Smooth muscle cell (in vitro differentiated cells): ENCODE data around the gene HAUS7. TPM values are rescaled to one million over a fixed set of nuclear protein-coding genes. Genes with fewer than 3 reads are reported as not detected.

Source experiments
- DNase-seq: peaks from one replicate; lab custom pipeline; 2025; ENCODE audit not compliant: unreplicated experiment; lab: John Stamatoyannopoulos, UW
- H2AFZ ChIP-seq: fragments of 200-600 bp; sonication (generic); 2 replicates; pipeline ENCODE4 v1.6.0; 2016; ENCODE audit warnings: antibody characterized with exemption, low read depth, mild to moderate bottlenecking
- H3F3A ChIP-seq: fragments of 200-600 bp; sonication (generic); 2 replicates; pipeline ENCODE4 v1.6.0; 2017; ENCODE audit warnings: antibody characterized with exemption, low read depth
- H3K27ac ChIP-seq: fragments of 200-600 bp; sonication (generic); 2 replicates; pipeline ENCODE4 v1.5.1; 2016; ENCODE audit warnings: low read depth, mild to moderate bottlenecking
- H3K27me3 ChIP-seq: fragments of 200-600 bp; sonication (generic); 2 replicates; pipeline ENCODE4 v1.6.1; 2016; ENCODE audit warnings: low read depth, mild to moderate bottlenecking
- H3K36me3 ChIP-seq: fragments of 200-600 bp; sonication (generic); 2 replicates; pipeline ENCODE4 v1.5.1; 2016; ENCODE audit warnings: low read depth
- H3K4me1 ChIP-seq: fragments of 200-600 bp; sonication (generic); 2 replicates; pipeline ENCODE4 v1.5.1; 2016; ENCODE audit warnings: low read depth
- H3K4me2 ChIP-seq: fragments of 200-600 bp; sonication (generic); 2 replicates; pipeline ENCODE4 v1.6.0; 2016; ENCODE audit warnings: mild to moderate bottlenecking
- H3K4me3 ChIP-seq: fragments of 200-600 bp; sonication (generic); 2 replicates; pipeline ENCODE4 v1.5.1; 2016; ENCODE audit warnings: mild to moderate bottlenecking
- H3K79me2 ChIP-seq: fragments of 200-600 bp; sonication (generic); 2 replicates; pipeline ENCODE4 v1.6.0; 2016; ENCODE audit warnings: low read depth, mild to moderate bottlenecking
- H3K9ac ChIP-seq: fragments of 200-600 bp; sonication (generic); 2 replicates; pipeline ENCODE4 v1.6.0; 2016; ENCODE audit warnings: low read depth
- H3K9me3 ChIP-seq: fragments of 200-600 bp; sonication (generic); replicated peaks from 2 replicates; pipeline ENCODE4 v1.5.1; 2016; ENCODE audit warnings: low read depth
- H4K20me1 ChIP-seq: fragments of 200-600 bp; sonication (generic); 2 replicates; pipeline ENCODE4 v1.6.0; 2016; ENCODE audit warnings: low read depth
- WGBS: methylation state at CpG from one replicate; pipeline ENCODE4 v1.1.7; 2016; ENCODE audit warnings: low lambda C conversion rate; 5-methylcytosine and 5-hydroxymethylcytosine counted together
- polyA plus RNA-seq: library from polyadenylated mRNA; unstranded; fragments of >200 nt; fragmentation: Nextera tagmentation; extraction: Ambion mirVana; gene quantifications from 2 replicates; pipeline ENCODE4 v1.2.1, GENCODE V29; 2016
- total RNA-seq: library from RNA; depleted of rRNA; stranded (reverse); fragments of >200 nt; gene quantifications from 2 replicates; pipeline ENCODE4 v1.2.3, GENCODE V29; 2014
- TF ChIP-seq, protein P1 (sequence below): fragments of 200-600 bp; sonication (generic); IDR thresholded peaks from 2 replicates; pipeline ENCODE4 v1.5.1; 2017; ENCODE audit warnings: borderline replicate concordance, mild to moderate bottlenecking, antibody characterized with exemption; ENCODE audit not compliant: insufficient read depth, poor library complexity, severe bottlenecking

HAUS7 gene
- total and polyA plus RNA-seq, 2 experiments from 2014 or later = 18.5 to 27.4 TPM

DNA sequence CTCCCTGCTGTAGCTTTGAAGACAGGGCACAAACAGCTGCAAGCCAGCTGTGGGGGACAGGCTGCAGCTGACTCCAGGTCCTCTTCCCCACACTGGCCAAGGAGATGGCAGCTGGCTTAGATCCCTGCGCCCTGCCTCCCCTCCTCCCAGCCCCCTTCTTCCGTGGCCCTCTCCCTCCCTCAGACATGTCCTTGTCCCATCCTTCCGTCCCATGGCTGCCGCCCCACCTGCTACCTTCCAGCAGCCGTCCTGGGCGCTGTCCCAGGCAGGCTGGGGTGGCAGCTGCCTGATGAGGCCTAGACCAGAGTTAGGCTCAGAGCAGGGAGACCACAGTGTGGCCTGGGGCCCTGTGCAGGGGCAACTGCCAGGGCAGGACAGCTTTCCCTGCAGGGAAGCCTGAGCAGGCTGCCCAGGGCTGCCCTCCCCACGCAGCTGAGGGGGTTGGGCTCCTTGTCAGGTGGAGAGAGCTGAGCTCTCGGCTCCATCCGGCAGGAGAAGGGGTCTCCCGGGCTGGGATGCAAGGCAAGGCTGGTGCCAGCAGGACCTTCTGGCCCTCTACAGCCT is 21.1 kb upstream of the HAUS7 start:
- peaks cover 10% of the 10 kb centered on the region for H4K20me1 ChIP-seq

DNA sequence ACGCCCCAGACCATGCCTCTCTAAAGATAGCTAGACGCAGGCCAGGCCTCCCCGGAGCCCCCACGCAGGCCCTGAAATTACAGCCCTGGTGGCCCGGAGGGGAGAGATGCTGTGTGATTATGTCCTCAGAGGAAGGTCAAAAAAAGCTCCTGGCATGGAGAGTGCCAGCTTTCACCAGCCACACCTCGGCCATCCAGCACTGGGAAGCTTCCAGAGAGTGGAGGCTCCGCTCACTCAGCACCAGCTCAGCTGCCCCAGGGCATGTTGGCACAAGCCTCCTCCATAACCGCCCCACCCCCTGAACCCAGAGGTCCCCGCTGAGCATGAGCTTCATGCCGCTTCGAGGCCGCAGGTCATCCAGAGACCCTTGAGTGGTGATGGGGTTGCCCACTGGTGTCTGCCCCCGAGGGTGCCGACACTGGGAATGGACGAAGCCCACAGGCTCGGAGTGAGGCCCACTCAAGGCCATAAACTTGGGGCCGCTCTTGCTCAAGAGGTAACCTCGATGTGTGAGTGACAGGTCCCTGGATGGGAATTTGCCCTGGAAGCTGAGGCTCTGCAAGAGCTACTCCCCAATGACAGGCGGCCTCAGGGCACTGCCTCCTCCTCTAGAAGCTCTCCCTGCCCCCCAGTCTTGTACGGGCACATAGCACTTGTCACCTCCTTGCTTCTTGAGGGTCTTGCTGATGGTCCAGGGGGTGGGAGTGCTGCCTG is 20.0 kb upstream of the HAUS7 start:
- H3K4me3 ChIP-seq = no peak overlapping the region
- H3K27me3 ChIP-seq = no peaks in the 10 kb centered on the region
- no peak overlapping the region for H2AFZ ChIP-seq
- H3K36me3 ChIP-seq = no peaks in the 10 kb centered on the region
- TF ChIP-seq, protein P1, sequence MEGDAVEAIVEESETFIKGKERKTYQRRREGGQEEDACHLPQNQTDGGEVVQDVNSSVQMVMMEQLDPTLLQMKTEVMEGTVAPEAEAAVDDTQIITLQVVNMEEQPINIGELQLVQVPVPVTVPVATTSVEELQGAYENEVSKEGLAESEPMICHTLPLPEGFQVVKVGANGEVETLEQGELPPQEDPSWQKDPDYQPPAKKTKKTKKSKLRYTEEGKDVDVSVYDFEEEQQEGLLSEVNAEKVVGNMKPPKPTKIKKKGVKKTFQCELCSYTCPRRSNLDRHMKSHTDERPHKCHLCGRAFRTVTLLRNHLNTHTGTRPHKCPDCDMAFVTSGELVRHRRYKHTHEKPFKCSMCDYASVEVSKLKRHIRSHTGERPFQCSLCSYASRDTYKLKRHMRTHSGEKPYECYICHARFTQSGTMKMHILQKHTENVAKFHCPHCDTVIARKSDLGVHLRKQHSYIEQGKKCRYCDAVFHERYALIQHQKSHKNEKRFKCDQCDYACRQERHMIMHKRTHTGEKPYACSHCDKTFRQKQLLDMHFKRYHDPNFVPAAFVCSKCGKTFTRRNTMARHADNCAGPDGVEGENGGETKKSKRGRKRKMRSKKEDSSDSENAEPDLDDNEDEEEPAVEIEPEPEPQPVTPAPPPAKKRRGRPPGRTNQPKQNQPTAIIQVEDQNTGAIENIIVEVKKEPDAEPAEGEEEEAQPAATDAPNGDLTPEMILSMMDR = no peak
- no peak overlapping the region for H3K4me2 ChIP-seq
- no peaks in the 10 kb centered on the region for H3K9me3 ChIP-seq
- no peaks in the 10 kb centered on the region for H3F3A ChIP-seq
- peaks cover 5% of the 10 kb centered on the region for H3K4me1 ChIP-seq
- no peak for DNase-seq
- H3K27ac ChIP-seq = no peak overlapping the region
- no peaks in the 10 kb centered on the region for H4K20me1 ChIP-seq
- no peak overlapping the region for H3K9ac ChIP-seq
- WGBS = 87% methylated on average over 20 of the region's 20 CpGs
- peaks cover 5% of the 10 kb centered on the region for H3K79me2 ChIP-seq

More for the DNA sequence above, 21.1 kb upstream of the HAUS7 start:
- Histone ChIP-seq H3K27me3 (no peaks in the 10 kb centered on the region), H3K79me2 (peaks cover 15% of the 10 kb centered on the region), H3K4me2 (peak overlapping the region; percentile 17), H3K4me1 (peaks cover 5% of the 10 kb centered on the region), H3K27ac (peak overlapping the region; percentile 31), H2AFZ (no peak overlapping the region), H3K9me3 (no peaks in the 10 kb centered on the region), H3F3A (no peaks in the 10 kb centered on the region), H3K9ac (no peak overlapping the region), H3K36me3 (no peaks in the 10 kb centered on the region), H3K4me3 (no peak overlapping the region)
- TF ChIP-seq, protein P1 = no peak
- 58% methylated on average over 10 of the region's 10 CpGs for WGBS
- DNase-seq = no peak

DNA sequence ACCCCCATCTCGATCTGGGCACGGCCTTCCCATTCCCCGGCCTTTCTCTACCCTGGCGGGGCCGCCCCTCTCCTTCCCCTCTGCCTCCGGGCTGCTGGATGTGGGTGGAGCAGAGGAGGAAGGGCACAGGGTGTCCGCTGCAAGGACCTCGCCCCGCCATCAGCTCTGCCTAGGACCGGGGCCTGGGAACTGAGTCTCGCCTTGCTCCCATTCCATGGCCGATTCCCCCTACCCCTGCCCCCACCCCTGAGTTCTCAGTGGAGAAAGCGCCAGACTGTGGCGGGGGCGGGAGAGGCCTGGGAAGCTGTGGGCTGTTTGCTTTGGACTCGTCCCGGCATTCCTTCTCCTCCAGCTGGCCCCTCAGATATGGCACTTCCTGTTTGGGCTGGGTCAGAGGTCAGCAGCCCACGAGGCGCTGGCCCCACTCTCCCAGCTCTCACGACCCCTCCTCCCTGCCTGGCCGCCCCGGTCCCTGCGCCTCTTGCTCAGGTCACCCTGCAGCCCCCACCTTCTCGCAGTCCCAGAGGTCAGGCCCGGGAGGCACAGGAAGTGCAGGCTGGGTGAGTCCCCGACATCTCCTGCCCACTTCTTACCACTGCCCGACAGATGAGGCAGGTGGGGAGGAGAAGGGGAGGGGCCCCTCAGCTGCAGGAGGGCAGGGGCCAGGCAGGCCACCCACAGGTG is 18.0 kb upstream of the HAUS7 start:
- Histone ChIP-seq H4K20me1 (no peaks in the 10 kb centered on the region), H3K4me1 (peaks cover 5% of the 10 kb centered on the region), H3K9ac (no peak overlapping the region), H3K4me2 (peak overlapping the region; percentile 31), H3F3A (no peaks in the 10 kb centered on the region), H2AFZ (no peak overlapping the region), H3K27ac (peak overlapping the region; percentile 47), H3K27me3 (no peaks in the 10 kb centered on the region), H3K9me3 (no peaks in the 10 kb centered on the region), H3K4me3 (no peak overlapping the region), H3K36me3 (no peaks in the 10 kb centered on the region), H3K79me2 (no peaks in the 10 kb centered on the region)
- TF ChIP-seq, protein P1 = no peak
- WGBS = 51% methylated on average over 21 of the region's 27 CpGs
- DNase-seq = no peak
